ENCODE measurements around the gene TMEFF2.

Gene TMEFF2

GRCh38 chr2:192194866-192195547, at the start of gene TMEFF2:
TSS of gene TMEFF2 (minus strand) at chr2:192194933. CDS start at chr2:192194524, 409 bp downstream.
- peak; percentile 89 for DNase-seq

- no peak for DNase-seq
These were observed 48.8 kb upstream of the TMEFF2 start for GRCh38 chr2:192243488-192243887.

- no peak for DNase-seq
These were observed 41.4 kb upstream of the TMEFF2 start for GRCh38 chr2:192236136-192236535.

GRCh38 chr2:192230889-192231453, 36.2 kb upstream of the TMEFF2 start:
- peak; percentile 32 for DNase-seq

- no peak for DNase-seq
These were observed 34.0 kb upstream of the TMEFF2 start for GRCh38 chr2:192228685-192229084.

GRCh38 chr2:192218970-192219369, 24.2 kb upstream of the TMEFF2 start:
- DNase-seq = no peak

GRCh38 chr2:192218377-192218776, 23.6 kb upstream of the TMEFF2 start:
- DNase-seq = no peak

- DNase-seq = no peak
These were observed 21.6 kb upstream of the TMEFF2 start for GRCh38 chr2:192216336-192216735.

- DNase-seq = no peak
These were observed 20.6 kb upstream of the TMEFF2 start for GRCh38 chr2:192215096-192215877.

GRCh38 chr2:192208848-192209247, 14.1 kb upstream of the TMEFF2 start:
- no peak for DNase-seq

GRCh38 chr2:192206399-192206798, 11.7 kb upstream of the TMEFF2 start:
- DNase-seq = no peak

GRCh38 chr2:192203876-192204275, 9.1 kb upstream of the TMEFF2 start:
- no peak for DNase-seq

GRCh38 chr2:192202373-192202772, 7.6 kb upstream of the TMEFF2 start:
- DNase-seq = no peak

GRCh38 chr2:192201116-192201515, 6.4 kb upstream of the TMEFF2 start:
- DNase-seq = no peak

GRCh38 chr2:192197357-192197756, 2.6 kb upstream of the TMEFF2 start:
- no peak for DNase-seq

GRCh38 chr2:192196421-192197194, 1.9 kb upstream of the TMEFF2 start:
- no peak for DNase-seq

GRCh38 chr2:192195548-192196418, 1.1 kb upstream of the TMEFF2 start:
- no peak for DNase-seq

- peak; percentile 43 for DNase-seq
These were observed 368 bp downstream of the TMEFF2 start for GRCh38 chr2:192194265-192194865.

GRCh38 chr2:192190474-192190873, 4.3 kb downstream of the TMEFF2 start:
- DNase-seq = no peak

GRCh38 chr2:192186806-192187205, 7.9 kb downstream of the TMEFF2 start:
- no peak for DNase-seq

GRCh38 chr2:192184349-192184748, 10.4 kb downstream of the TMEFF2 start:
- DNase-seq = no peak

GRCh38 chr2:192183296-192183695, 11.4 kb downstream of the TMEFF2 start:
- DNase-seq = no peak

All from NCI-H1092 treated with DMSO at 0.1 percent for 48 hours (cell line).